SK-N-MC (cell line): Measurements from ENCODE around the gene PRDM4.
A peak's percentile ranks its signal among the peaks of the same experiment; 100 is the strongest.

ENCODE experiments used
- DNase-seq: peaks from one replicate; pipeline ENCODE4 v3.0.0-alpha.2; 2011; ENCODE audit warnings: low read depth, low spot score
- H3K27ac ChIP-seq: fragments of 200-600 bp; sonication (generic); 2 replicates; pipeline ENCODE4 v1.5.1; 2016; ENCODE audit warnings: mixed run types
- H3K36me3 ChIP-seq: fragments of 200-600 bp; sonication (generic); 2 replicates; pipeline ENCODE4 v1.6.1; 2017; ENCODE audit warnings: antibody characterized with exemption, low read length, mixed read lengths; ENCODE audit not compliant: insufficient read depth
- H3K4me3 ChIP-seq: fragments of 200-600 bp; sonication (generic); 2 replicates; pipeline ENCODE4 v1.5.1; 2016
- H3K9ac ChIP-seq: fragments of 200-600 bp; sonication (generic); 2 replicates; pipeline ENCODE4 v1.8.0; 2017; ENCODE audit warnings: mixed run types, mixed read lengths; ENCODE audit not compliant: insufficient read length
- H3K9me3 ChIP-seq: fragments of 200-600 bp; sonication (generic); 2 replicates; pipeline ENCODE4 v1.6.1; 2017; ENCODE audit warnings: low read depth, mild to moderate bottlenecking, antibody characterized with exemption, low read length, moderate library complexity, mixed read lengths
- EZH2 ChIP-seq: fragments of 200-600 bp; sonication (generic); IDR thresholded peaks from one replicate; pipeline ENCODE4 v1.6.1; 2017; ENCODE audit warnings: antibody characterized with exemption
- FOXP2 ChIP-seq: optimal IDR thresholded peaks from 2 replicates; pipeline ENCODE3; 2011; ENCODE audit warnings: mild to moderate bottlenecking, moderate library complexity; ENCODE audit not compliant: insufficient read depth; ENCODE audit errors: extremely low read length, control extremely low read depth
- POLR2AphosphoS5 ChIP-seq: IDR thresholded peaks from 2 replicates; pipeline ENCODE4 v1.6.1; 2012; ENCODE audit warnings: mild to moderate bottlenecking, low read depth, low read length, borderline replicate concordance

The PRDM4 gene

DNA sequence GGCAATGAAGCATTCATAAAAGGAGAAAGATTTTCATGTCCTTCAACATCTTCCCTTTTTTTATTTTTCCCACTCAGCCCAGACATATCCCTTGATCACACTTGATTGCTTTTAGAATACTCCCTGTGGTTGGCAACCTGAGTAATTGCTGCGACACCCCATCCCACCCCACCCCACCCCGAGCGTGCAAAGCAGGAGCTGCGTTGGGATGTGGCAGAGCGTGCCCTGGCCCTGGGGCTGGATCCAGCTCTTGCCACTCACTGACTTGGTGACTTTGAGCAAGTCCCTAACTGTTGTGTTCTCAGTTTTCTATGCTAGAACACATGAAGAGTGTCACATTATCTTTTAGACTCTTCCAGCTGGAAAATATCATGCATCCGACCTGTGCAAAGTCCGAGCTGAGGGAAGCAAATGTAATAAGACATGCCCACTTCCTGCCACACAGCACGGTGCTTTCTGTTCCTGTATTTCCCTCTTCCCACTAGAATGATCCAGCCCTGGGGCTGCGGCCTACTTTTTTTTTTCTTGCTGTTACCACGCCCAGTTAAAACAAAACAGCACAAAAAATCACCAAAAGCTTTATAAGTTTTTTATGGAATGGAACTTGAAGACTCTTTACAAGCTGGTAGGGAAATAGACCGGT, 17.6 kb upstream of the PRDM4 start:
- H3K4me3 ChIP-seq: peak overlapping the region; percentile 40; the same call in 1 of the 2 replicates
- H3K27ac ChIP-seq: peak overlapping the region; percentile 2; the same call in 1 of the 2 replicates
- no peak overlapping the region for H3K9ac ChIP-seq
- TF ChIP-seq EZH2 (no peak), FOXP2 (no peak), POLR2AphosphoS5 (no peak)
- no peaks in the 10 kb centered on the region for H3K36me3 ChIP-seq
- DNase-seq: peak; percentile 16
- no peaks in the 10 kb centered on the region for H3K9me3 ChIP-seq

DNA sequence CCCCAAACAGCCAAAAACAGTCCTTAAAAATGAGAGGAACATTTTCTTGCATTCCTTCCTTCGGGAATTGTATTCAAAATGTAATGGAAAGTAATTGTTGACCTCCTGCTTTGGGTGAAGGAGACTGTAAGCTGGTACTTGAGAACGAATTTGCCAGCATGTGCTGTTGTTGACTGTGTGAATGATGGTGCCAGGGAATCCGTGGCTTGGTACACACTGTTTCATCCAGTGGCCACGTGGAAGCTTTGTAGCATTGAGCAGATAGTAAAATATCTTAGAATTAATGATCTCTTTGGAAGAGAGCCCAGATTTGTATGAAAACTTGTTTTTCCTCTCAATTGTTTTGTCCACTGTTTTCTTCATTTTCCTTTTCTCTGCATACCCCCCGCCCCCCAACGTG, 15.2 kb upstream of the PRDM4 start:
- Histone ChIP-seq H3K27ac (no peak overlapping the region), H3K9me3 (no peaks in the 10 kb centered on the region), H3K9ac (no peak overlapping the region), H3K36me3 (no peaks in the 10 kb centered on the region), H3K4me3 (no peak overlapping the region)
- DNase-seq: no peak
- TF ChIP-seq POLR2AphosphoS5: no peak
- TF ChIP-seq EZH2: no peak
- no peak for TF ChIP-seq FOXP2

DNA sequence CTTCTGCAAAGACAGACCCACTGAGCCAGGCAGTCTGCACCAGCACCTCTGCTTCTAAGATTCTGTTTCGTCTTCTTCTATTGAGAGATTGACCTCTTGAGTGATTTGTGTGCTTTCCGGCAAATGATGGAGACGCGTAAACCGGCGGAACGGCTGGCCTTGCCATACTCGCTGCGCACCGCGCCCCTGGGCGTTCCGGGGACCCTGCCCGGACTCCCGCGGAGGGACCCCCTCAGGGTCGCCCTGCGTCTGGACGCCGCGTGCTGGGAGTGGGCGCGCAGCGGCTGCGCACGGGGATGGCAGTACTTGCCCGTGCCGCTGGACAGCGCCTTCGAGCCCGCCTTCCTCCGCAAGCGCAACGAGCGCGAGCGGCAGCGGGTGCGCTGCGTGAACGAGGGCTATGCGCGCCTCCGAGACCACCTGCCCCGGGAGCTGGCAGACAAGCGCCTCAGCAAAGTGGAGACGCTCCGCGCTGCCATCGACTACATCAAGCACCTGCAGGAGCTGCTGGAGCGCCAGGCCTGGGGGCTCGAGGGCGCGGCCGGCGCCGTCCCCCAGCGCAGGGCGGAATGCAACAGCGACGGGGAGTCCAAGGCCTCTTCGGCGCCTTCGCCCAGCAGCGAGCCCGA, 14.3 kb upstream of the PRDM4 start:
- DNase-seq: no peak
- H3K9ac ChIP-seq: no peak overlapping the region
- no peaks in the 10 kb centered on the region for H3K9me3 ChIP-seq
- no peaks in the 10 kb centered on the region for H3K36me3 ChIP-seq
- TF ChIP-seq EZH2: no peak
- TF ChIP-seq FOXP2: no peak
- no peak overlapping the region for H3K4me3 ChIP-seq
- no peak overlapping the region for H3K27ac ChIP-seq

DNA sequence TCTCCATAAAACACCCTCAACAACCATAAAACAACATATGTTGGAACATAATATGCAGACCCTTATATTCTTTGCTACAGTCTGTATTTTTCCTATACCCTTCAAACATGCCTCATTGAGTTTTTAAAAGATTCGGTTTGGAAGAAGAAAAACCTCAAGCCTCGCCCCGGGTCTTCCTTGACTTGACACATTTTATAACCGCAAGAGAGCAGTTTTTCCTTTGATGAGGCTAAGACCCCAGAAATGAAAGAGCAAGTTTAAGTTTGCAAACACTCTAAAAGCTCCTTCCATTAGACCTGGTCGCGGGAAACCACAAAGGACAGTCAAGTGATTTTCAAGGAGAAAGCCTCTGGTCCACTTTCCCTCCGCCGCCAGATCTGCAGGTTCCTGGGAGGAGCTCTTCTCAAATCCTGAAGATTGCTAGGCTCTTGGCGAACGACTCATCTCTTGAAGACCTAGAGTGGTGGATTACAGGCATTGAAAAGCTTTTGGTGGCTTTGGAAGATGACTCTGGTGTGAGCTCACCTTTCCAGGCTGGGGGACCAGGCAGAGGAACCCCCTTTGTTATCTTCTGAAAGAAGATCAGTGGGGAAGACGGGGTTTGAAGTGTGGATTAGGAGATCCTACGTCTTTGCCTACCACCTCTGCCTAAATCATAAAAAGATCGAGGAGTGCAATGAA, 13.6 kb upstream of the PRDM4 start, which contains the start of gene ASCL4:
TSS of gene ASCL4 (plus strand) at position 356 of the 681 bp plus-strand sequence. CDS start 515 bp downstream, outside the sequence.
- DNase-seq: no peak
- Histone ChIP-seq H3K4me3 (no peak within 1 kb of the TSS), H3K27ac (no peak within 1 kb of the TSS), H3K36me3 (no peaks in the 10 kb centered on the region), H3K9me3 (no peaks in the 10 kb centered on the region), H3K9ac (no peak within 1 kb of the TSS)
- no peak for TF ChIP-seq FOXP2
- TF ChIP-seq POLR2AphosphoS5: no peak
- TF ChIP-seq EZH2: no peak

DNA sequence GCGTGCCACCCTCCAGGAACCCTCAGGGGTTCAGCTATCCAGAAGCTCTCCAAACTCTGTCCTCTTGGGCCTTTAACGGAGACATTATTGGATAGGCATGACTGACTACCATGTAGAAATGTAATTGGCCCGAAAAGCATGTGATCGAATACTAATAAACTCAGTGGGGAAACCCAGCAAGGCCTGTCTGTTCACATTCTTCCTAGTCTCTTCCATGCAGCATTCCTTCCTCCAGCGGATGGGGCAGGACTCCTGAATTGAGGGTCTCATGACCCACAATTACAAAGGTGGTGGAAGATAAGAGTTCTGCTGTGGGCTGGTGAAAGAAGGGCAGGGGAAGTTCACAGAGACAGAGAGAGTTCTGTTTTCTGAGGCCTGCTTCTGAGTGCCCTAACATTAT, 6.5 kb upstream of the PRDM4 start:
- no peak overlapping the region for H3K27ac ChIP-seq
- no peak for DNase-seq
- no peaks in the 10 kb centered on the region for H3K36me3 ChIP-seq
- no peak overlapping the region for H3K9ac ChIP-seq
- no peaks in the 10 kb centered on the region for H3K9me3 ChIP-seq
- no peak for TF ChIP-seq EZH2
- TF ChIP-seq POLR2AphosphoS5: no peak
- no peak for TF ChIP-seq FOXP2
- no peak overlapping the region for H3K4me3 ChIP-seq

DNA sequence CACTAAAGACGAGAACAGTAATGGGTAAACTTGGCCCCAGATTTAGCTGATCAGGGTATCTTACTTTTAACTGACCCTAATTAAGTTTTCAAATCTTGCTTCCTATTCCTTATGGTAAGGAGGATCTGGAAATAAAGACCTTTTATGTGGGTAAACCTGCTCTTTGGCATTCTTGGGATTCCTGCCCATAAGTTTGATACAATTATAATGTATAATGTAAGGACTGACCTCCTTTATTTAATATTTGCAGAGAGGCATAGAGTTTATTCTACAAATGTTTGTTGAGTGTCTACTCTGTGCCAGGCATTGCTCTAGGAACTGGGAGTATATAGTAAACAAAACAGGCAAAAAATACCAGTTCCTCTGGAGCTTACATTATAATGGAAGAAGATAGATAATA, 4.4 kb upstream of the PRDM4 start:
- Histone ChIP-seq H3K36me3 (no peaks in the 10 kb centered on the region), H3K4me3 (no peak overlapping the region), H3K9me3 (no peaks in the 10 kb centered on the region), H3K9ac (no peak overlapping the region), H3K27ac (no peak overlapping the region)
- no peak for DNase-seq
- TF ChIP-seq FOXP2 (no peak), POLR2AphosphoS5 (no peak), EZH2 (no peak)

DNA sequence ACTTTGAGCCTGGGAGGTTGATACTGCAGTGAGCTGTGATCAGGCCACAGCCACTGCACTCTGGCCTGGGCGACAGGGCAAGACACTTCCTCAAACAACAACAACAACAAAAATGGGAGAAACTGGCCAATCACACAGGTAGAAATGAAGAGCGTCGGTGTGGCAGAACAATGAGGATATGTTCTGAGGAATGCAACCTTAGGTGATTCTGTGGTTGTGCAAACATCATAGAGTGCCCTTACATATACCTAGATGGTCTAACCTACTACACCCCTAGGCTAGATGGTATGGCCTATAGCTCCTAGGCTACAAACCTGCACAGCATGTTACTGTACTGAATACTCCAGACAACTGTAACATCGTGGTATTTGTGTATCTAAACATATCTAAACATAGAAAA, 3.7 kb upstream of the PRDM4 start:
- Histone ChIP-seq H3K9ac (no peak overlapping the region), H3K36me3 (no peaks in the 10 kb centered on the region), H3K4me3 (no peak overlapping the region), H3K27ac (no peak overlapping the region), H3K9me3 (no peaks in the 10 kb centered on the region)
- TF ChIP-seq EZH2 (no peak), FOXP2 (no peak), POLR2AphosphoS5 (no peak)
- no peak for DNase-seq

DNA sequence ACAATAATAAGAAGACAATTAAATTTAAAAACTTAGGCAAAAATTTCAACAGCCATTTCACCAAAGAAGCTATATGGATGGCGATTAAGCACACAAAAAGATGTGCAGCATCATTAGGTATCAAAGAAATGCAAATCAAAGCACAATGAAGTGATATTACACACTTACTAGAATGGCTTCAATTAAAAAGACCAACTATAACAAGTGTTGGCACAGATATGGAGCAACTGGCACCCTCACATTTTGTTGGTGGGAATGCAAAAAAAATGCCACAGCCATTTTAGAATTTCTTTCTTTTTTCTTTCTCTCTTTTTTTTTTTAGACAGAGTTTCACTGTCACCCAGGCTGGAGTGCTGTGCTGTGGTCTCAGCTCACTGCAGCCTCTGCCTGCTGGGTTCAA, 1.9 kb upstream of the PRDM4 start:
- TF ChIP-seq FOXP2 (no peak), EZH2 (no peak), POLR2AphosphoS5 (no peak)
- DNase-seq: no peak
- Histone ChIP-seq H3K9ac (no peak overlapping the region), H3K36me3 (peaks cover 9% of the 10 kb centered on the region), H3K4me3 (no peak overlapping the region), H3K9me3 (no peaks in the 10 kb centered on the region), H3K27ac (no peak overlapping the region)
